MM.1S (cell line): ENCODE measurements around the gene CDK5RAP3.
A peak's percentile ranks its signal among the peaks of the same experiment; 100 is the strongest.

Experiments used
- DNase-seq: peaks from one replicate; pipeline ENCODE4 v3.0.0-alpha.2; 2015
- H2AFZ ChIP-seq: fragments of 300-600 bp; sonication (generic); 2 replicates; pipeline ENCODE4 v1.6.0; 2016; ENCODE audit warnings: antibody characterized with exemption, low read length
- H3F3A ChIP-seq: fragments of 300-600 bp; sonication (generic); 2 replicates; pipeline ENCODE4 v1.6.1; 2016; ENCODE audit warnings: mild to moderate bottlenecking, antibody characterized with exemption, low read length, moderate library complexity, mixed read lengths; ENCODE audit not compliant: insufficient read depth
- H3K27ac ChIP-seq: fragments of 300-600 bp; sonication (generic); 2 replicates; pipeline ENCODE4 v1.5.1; 2016; ENCODE audit warnings: mild to moderate bottlenecking, low read length
- H3K27me3 ChIP-seq: fragments of 300-600 bp; sonication (generic); replicated peaks from 2 replicates; pipeline ENCODE4 v1.6.0; 2016; ENCODE audit warnings: low read length; ENCODE audit not compliant: insufficient read depth
- H3K36me3 ChIP-seq: fragments of 300-600 bp; sonication (generic); replicated peaks from 2 replicates; pipeline ENCODE4 v1.6.1; 2016; ENCODE audit warnings: mild to moderate bottlenecking, low read length, mixed read lengths; ENCODE audit not compliant: insufficient read depth
- H3K4me1 ChIP-seq: fragments of 300-600 bp; sonication (generic); 2 replicates; pipeline ENCODE4 v1.6.1; 2016; ENCODE audit warnings: low read length, mixed read lengths
- H3K4me2 ChIP-seq: fragments of 300-600 bp; sonication (generic); 2 replicates; pipeline ENCODE4 v1.6.0; 2016; ENCODE audit warnings: low read depth, low read length
- H3K4me3 ChIP-seq: fragments of 300-600 bp; sonication (generic); 2 replicates; pipeline ENCODE4 v1.5.1; 2016; ENCODE audit warnings: low read length, mixed read lengths
- H3K79me2 ChIP-seq: fragments of 300-600 bp; sonication (generic); 2 replicates; pipeline ENCODE4 v1.6.1; 2016; ENCODE audit warnings: mixed run types, low read length, mixed read lengths
- H3K9ac ChIP-seq: fragments of 300-600 bp; sonication (generic); 2 replicates; pipeline ENCODE4 v1.6.1; 2016; ENCODE audit warnings: low read length, mixed read lengths
- H3K9me2 ChIP-seq: fragments of 300-600 bp; sonication (generic); replicated peaks from 2 replicates; pipeline ENCODE4 v1.6.1; 2016; ENCODE audit warnings: mild to moderate bottlenecking, low read length, mixed read lengths; ENCODE audit not compliant: insufficient read depth
- H3K9me3 ChIP-seq: fragments of 300-600 bp; sonication (generic); replicated peaks from 2 replicates; pipeline ENCODE4 v1.6.1; 2016; ENCODE audit warnings: mild to moderate bottlenecking, low read length, mixed read lengths; ENCODE audit not compliant: insufficient read depth
- H4K20me1 ChIP-seq: fragments of 300-600 bp; sonication (generic); 2 replicates; pipeline ENCODE4 v1.6.1; 2016; ENCODE audit warnings: mild to moderate bottlenecking, low read length, moderate library complexity, mixed read lengths; ENCODE audit not compliant: insufficient read depth
- EZH2 ChIP-seq: fragments of 300-600 bp; sonication (generic); optimal IDR thresholded peaks from 2 replicates; pipeline ENCODE3; 2017; ENCODE audit warnings: low read depth, mild to moderate bottlenecking, antibody characterized with exemption, low read length, mixed read lengths
- EZH2phosphoT487 ChIP-seq: fragments of 300-600 bp; sonication (generic); IDR thresholded peaks from 2 replicates; pipeline ENCODE4 v1.6.1; 2018; ENCODE audit warnings: antibody characterized with exemption, low read length
- TF ChIP-seq, protein P1 (sequence below): fragments of 300-600 bp; sonication (generic); IDR thresholded peaks from 2 replicates; pipeline ENCODE4 v1.5.1; 2016; ENCODE audit warnings: antibody characterized with exemption, low read length, mixed read lengths

The CDK5RAP3 gene

DNA sequence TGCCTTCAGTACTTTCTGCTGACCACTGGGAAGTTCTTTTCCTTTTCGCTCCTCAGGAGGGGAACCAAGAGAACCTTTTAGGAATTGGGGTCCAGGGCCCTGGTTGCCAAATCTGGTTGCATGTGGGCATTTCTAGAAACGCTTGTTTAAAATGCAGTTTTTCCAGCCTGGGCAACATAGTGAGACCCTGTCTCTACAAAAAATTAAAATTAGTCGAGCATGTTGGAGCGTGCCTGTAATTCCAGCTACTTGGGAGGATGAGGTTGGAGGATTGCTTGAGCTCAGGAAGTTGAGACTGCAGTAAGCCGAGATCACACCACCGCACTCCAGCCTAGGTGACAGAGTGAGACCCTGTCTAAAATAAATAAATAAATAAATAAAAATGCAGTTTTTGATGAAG is 28.3 kb upstream of the CDK5RAP3 start:
- Histone ChIP-seq H3K4me1 (peaks cover 17% of the 10 kb centered on the region), H3K79me2 (peaks cover 21% of the 10 kb centered on the region), H3K4me3 (peak overlapping the region; percentile 81), H3K36me3 (no peaks in the 10 kb centered on the region), H3K9me2 (no peaks in the 10 kb centered on the region), H3K9me3 (no peaks in the 10 kb centered on the region), H3K27me3 (no peaks in the 10 kb centered on the region), H2AFZ (no peak overlapping the region), H3F3A (0 out of 2 replicates have a peak, but pooled peaks cover 3% of the 10 kb centered on the region), H3K4me2 (peak overlapping the region; percentile 98), H3K9ac (peak overlapping the region; percentile 81), H4K20me1 (no peaks in the 10 kb centered on the region), H3K27ac (no peak overlapping the region)
- DNase-seq: no peak
- TF ChIP-seq EZH2phosphoT487: no peak
- no peak for TF ChIP-seq EZH2
- TF ChIP-seq, protein P1, sequence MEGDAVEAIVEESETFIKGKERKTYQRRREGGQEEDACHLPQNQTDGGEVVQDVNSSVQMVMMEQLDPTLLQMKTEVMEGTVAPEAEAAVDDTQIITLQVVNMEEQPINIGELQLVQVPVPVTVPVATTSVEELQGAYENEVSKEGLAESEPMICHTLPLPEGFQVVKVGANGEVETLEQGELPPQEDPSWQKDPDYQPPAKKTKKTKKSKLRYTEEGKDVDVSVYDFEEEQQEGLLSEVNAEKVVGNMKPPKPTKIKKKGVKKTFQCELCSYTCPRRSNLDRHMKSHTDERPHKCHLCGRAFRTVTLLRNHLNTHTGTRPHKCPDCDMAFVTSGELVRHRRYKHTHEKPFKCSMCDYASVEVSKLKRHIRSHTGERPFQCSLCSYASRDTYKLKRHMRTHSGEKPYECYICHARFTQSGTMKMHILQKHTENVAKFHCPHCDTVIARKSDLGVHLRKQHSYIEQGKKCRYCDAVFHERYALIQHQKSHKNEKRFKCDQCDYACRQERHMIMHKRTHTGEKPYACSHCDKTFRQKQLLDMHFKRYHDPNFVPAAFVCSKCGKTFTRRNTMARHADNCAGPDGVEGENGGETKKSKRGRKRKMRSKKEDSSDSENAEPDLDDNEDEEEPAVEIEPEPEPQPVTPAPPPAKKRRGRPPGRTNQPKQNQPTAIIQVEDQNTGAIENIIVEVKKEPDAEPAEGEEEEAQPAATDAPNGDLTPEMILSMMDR: no peak

DNA sequence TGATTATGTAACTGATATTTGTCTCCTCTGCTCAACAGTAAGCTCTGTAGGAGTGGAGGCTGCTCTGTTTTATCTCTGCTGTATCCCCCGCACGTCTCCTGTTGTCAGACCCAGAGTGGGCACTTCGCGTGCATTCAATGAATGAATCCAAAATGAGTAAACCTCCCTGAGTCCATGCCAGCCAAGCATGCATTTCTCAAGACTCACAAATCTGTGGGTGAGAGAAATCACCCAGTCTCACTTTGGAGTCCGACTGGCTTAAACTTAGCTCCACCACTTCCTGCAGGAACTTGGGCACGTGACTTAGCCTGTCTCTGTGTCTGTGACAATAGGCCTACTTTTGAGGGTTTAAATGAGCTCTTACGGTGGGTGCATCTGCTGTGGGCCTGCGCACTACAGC is 25.8 kb upstream of the CDK5RAP3 start:
- no peak overlapping the region for H3K4me2 ChIP-seq
- peaks cover 21% of the 10 kb centered on the region for H3F3A ChIP-seq
- peaks cover 21% of the 10 kb centered on the region for H3K79me2 ChIP-seq
- H3K4me1 ChIP-seq: peaks cover 32% of the 10 kb centered on the region
- H3K36me3 ChIP-seq: no peaks in the 10 kb centered on the region
- no peak overlapping the region for H3K4me3 ChIP-seq
- no peaks in the 10 kb centered on the region for H4K20me1 ChIP-seq
- no peak overlapping the region for H3K27ac ChIP-seq
- no peak for DNase-seq
- H3K9me3 ChIP-seq: no peaks in the 10 kb centered on the region
- no peak for TF ChIP-seq EZH2
- TF ChIP-seq EZH2phosphoT487: no peak
- no peaks in the 10 kb centered on the region for H3K27me3 ChIP-seq
- H2AFZ ChIP-seq: no peak overlapping the region
- H3K9ac ChIP-seq: no peak overlapping the region
- H3K9me2 ChIP-seq: no peaks in the 10 kb centered on the region

DNA sequence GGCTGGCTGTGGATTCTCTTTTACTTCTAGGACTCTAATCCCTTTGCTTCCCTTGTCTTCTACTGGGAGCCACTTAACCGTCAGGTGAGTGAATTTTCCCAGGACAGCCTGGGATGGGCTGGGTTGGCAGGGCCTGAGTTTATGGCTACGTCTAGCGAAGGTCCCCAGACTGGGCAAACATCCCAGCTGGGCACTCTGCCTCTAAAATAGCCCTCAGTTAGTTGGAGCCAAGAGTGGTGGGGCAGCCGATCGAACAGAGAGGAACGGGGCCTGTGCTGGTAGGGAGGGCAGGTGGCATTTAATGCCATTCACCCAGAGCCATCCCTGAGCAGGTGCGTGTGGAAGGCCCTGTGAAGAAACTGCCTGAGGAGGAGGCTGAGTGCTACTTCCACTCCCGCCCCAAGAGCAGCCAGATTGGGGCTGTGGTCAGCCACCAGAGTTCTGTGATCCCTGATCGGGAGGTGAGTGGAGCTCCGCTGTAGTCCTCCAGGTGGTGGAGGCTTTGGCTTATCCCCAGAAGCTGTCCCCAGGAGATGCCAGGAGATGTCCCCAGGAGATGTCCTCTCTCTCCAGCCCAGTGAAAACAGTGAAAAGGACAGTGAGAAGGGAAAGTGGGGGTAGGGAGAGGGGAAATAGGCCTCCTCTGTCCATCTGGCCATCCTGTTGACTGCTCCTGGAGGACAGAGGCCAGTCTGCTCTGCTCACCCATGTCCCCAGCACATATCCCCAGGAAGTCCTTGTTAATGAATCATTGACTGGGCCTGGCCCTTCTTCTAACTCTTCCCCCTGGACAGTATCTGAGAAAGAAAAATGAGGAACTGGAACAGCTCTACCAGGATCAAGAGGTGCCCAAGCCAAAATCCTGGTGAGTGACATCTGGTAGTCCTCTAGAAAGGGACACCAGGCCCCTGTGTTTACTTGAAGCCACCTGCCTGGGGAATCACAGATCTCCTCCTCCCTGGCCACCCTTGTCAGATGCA is 25.1 kb upstream of the CDK5RAP3 start:
- peaks cover 32% of the 10 kb centered on the region for H3K4me1 ChIP-seq
- H3K27me3 ChIP-seq: no peaks in the 10 kb centered on the region
- H3K36me3 ChIP-seq: no peaks in the 10 kb centered on the region
- H3K79me2 ChIP-seq: peaks cover 21% of the 10 kb centered on the region
- no peak overlapping the region for H3K4me2 ChIP-seq
- DNase-seq: no peak
- peaks cover 26% of the 10 kb centered on the region for H3F3A ChIP-seq
- H2AFZ ChIP-seq: no peak overlapping the region
- H3K4me3 ChIP-seq: no peak overlapping the region
- no peaks in the 10 kb centered on the region for H4K20me1 ChIP-seq
- H3K9ac ChIP-seq: no peak overlapping the region
- no peak overlapping the region; the same call in 1 of the 2 replicates for H3K27ac ChIP-seq
- TF ChIP-seq EZH2: no peak
- TF ChIP-seq EZH2phosphoT487: no peak
- TF ChIP-seq, protein P1: no peak
- no peaks in the 10 kb centered on the region for H3K9me3 ChIP-seq
- no peaks in the 10 kb centered on the region for H3K9me2 ChIP-seq

DNA sequence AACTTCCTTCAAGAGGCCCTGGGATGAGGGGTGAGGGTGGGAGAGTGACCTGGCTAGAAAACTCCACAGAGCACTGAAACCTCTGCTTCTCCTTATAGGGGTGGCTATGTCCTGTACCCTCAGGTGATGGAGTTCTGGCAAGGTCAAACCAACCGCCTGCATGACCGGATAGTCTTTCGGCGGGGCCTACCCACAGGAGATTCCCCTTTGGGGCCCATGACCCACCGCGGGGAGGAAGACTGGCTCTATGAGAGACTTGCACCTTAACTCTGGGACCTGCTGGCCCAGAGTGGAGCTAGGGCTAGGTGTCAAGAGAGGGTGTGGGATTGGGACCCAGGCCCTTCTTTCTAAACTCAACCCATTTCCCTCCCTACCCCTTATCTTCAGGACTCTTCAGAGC is 24.4 kb upstream of the CDK5RAP3 start:
- Histone ChIP-seq H3K4me1 (peaks cover 29% of the 10 kb centered on the region), H3F3A (peaks cover 26% of the 10 kb centered on the region), H4K20me1 (no peaks in the 10 kb centered on the region), H3K27ac (no peak overlapping the region; the same call in 1 of the 2 replicates), H3K9ac (no peak overlapping the region), H3K79me2 (peaks cover 20% of the 10 kb centered on the region), H3K9me3 (no peaks in the 10 kb centered on the region), H3K4me2 (no peak overlapping the region), H3K9me2 (no peaks in the 10 kb centered on the region), H3K36me3 (no peaks in the 10 kb centered on the region), H3K4me3 (no peak overlapping the region), H3K27me3 (no peaks in the 10 kb centered on the region), H2AFZ (no peak overlapping the region)
- DNase-seq: no peak
- TF ChIP-seq EZH2 (no peak), EZH2phosphoT487 (no peak)
- TF ChIP-seq, protein P1: no peak
